Measurements from ENCODE around the gene RPL36A. TPM values are rescaled to one million over a fixed set of nuclear protein-coding genes. Genes with fewer than 3 reads are reported as not detected.

Gene RPL36A
- total RNA-seq, 6 donors from 2014 or later, result 165 to 641 (median 228) TPM

Other genes starting within 250 kb of the RPL36A start
- gene DRP2, start 171.2 kb upstream of the RPL36A start, total RNA-seq, result under 1 TPM in 1 of 6 donors, not detected in 5; 0.07 TPM
- not detected for gene TAF7L, start 99.7 kb upstream of the RPL36A start, total RNA-seq
- 10 to 100 TPM in 1 of 6 donors, 1 to 10 TPM in 4, under 1 TPM in 1; 0.67 to 22.0 (median 6.5) TPM for gene TIMM8A, start 42.3 kb upstream of the RPL36A start, total RNA-seq
- gene BTK, start 4.8 kb upstream of the RPL36A start, total RNA-seq, result 10 to 100 TPM; 16.2 to 81.7 (median 37.3) TPM
- 10 to 100 TPM; 18.9 to 54.0 (median 30.7) TPM for gene GLA, start 16.9 kb downstream of the RPL36A start, total RNA-seq
- gene HNRNPH2, start 17.2 kb downstream of the RPL36A start, total RNA-seq, result 10 to 100 TPM; 30.4 to 66.6 (median 59.4) TPM
- gene ARMCX4, start 94.4 kb downstream of the RPL36A start, total RNA-seq, result 10 to 100 TPM in 4 of 6 donors, 1 to 10 TPM in 2; 7.7 to 36.7 (median 11.6) TPM
- gene ARMCX1, start 159.5 kb downstream of the RPL36A start, total RNA-seq, result 10 to 100 TPM; 13.8 to 22.0 (median 17.5) TPM
- 10 to 100 TPM in 5 of 6 donors, 1 to 10 TPM in 1; 7.3 to 45.7 (median 20.9) TPM for gene ARMCX6, start 227.0 kb downstream of the RPL36A start, total RNA-seq
- 10 to 100 TPM; 15.7 to 57.3 (median 41.7) TPM for gene ARMCX3, start 232.1 kb downstream of the RPL36A start, total RNA-seq

Measured in upper lobe of left lung (tissue), 6 donors.